LNCAP (cell line): ENCODE measurements around the gene TRIM40.

Experiments used
- TF ChIP-seq, protein P1 (sequence below): fragments of 450-650 bp; IDR thresholded peaks from 2 replicates; pipeline ENCODE4 v1.5.1; 2017; ENCODE audit warnings: mild to moderate bottlenecking

TRIM40 gene

DNA sequence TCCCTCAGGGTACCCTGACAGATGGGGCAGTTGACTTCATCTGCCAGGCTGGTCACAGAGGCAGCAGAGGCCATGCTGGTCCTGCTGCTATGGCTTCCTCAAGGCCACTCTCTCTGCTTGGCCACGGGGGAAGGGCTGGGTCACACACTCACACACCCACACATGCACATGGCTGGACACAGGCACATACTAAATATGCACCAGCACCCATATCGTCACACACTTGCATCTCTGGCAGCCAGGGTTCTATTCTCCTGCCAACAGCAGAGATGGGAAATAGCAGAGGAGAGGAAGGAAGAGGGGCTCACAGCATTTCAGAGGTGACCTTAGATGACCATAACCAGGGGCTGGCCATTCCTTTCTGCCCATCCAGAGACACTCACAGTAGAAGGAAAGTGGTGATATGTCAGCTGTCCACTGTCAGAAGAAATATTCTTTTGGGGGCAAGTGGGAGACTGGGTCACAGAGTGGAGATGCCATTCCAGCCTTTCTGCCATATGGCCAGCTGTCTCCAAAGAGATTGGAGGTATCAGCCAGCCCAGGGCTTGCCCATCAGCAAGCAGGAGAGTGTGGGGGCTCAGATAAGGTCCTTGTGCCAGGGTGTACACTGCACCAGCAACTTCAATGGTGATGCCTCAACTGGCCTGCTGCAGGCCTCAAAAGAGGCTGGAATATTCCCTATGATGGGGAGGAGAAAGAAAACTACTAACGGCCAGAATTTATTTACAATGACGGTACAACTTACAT, 25.0 kb downstream of the TRIM40 start, which contains the start of gene TRIM10:
TSS of gene TRIM10 (minus strand) at position 427 of the 747 bp plus-strand sequence. CDS start at position 74, 353 bp downstream.
- TF ChIP-seq, protein P1, sequence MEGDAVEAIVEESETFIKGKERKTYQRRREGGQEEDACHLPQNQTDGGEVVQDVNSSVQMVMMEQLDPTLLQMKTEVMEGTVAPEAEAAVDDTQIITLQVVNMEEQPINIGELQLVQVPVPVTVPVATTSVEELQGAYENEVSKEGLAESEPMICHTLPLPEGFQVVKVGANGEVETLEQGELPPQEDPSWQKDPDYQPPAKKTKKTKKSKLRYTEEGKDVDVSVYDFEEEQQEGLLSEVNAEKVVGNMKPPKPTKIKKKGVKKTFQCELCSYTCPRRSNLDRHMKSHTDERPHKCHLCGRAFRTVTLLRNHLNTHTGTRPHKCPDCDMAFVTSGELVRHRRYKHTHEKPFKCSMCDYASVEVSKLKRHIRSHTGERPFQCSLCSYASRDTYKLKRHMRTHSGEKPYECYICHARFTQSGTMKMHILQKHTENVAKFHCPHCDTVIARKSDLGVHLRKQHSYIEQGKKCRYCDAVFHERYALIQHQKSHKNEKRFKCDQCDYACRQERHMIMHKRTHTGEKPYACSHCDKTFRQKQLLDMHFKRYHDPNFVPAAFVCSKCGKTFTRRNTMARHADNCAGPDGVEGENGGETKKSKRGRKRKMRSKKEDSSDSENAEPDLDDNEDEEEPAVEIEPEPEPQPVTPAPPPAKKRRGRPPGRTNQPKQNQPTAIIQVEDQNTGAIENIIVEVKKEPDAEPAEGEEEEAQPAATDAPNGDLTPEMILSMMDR, result no peak

- TF ChIP-seq, protein P1, result no peak
Measured at GRCh38 chr6:30162265-30163089, 26.5 kb downstream of the TRIM40 start.

GRCh38 chr6:30163090-30163917, 27.4 kb downstream of the TRIM40 start, which contains the start of gene TRIM15:
TSS of gene TRIM15 (plus strand) at chr6:30163546. CDS start at chr6:30163685, 139 bp downstream.
- TF ChIP-seq, protein P1, result no peak

- TF ChIP-seq, protein P1, result no peak
Measured at GRCh38 chr6:30163918-30164654, 28.1 kb downstream of the TRIM40 start.

GRCh38 chr6:30164714-30165113, 28.8 kb downstream of the TRIM40 start:
- TF ChIP-seq, protein P1, result no peak

GRCh38 chr6:30167101-30167500, 31.2 kb downstream of the TRIM40 start:
- TF ChIP-seq, protein P1, result no peak
